HEK293T (cell line): ENCODE measurements around the gene PNRC1.

Source experiments
- CTCF ChIA-PET: fragments of 350-600 bp; formaldehyde crosslinking; extraction: SDS; loops from one replicate; lab custom pipeline; 2021; ENCODE audit warnings: antibody characterized with exemption, inconsistent platforms; lab: Yijun Ruan, JAX
- POLR2A ChIA-PET: fragments of 350-600 bp; formaldehyde crosslinking; extraction: SDS; loops from one replicate; lab custom pipeline; 2020; ENCODE audit warnings: antibody characterized with exemption, inconsistent platforms; lab: Yijun Ruan, JAX
- DNase-seq: peaks from one replicate; pipeline ENCODE4 v3.0.0; 2012; ENCODE audit warnings: mixed read lengths; ENCODE audit errors: extremely low spot score
- ARNT ChIP-seq: fragments of 450-650 bp; IDR thresholded peaks from 2 replicates; pipeline ENCODE4 v1.6.1; 2017; ENCODE audit warnings: mild to moderate bottlenecking
- BHLHE40 ChIP-seq: fragments of 450-650 bp; IDR thresholded peaks from 2 replicates; pipeline ENCODE4 v1.6.1; 2016; ENCODE audit warnings: mild to moderate bottlenecking, moderate library complexity, borderline replicate concordance
- CTBP1 ChIP-seq: fragments of 450-650 bp; IDR thresholded peaks from 2 replicates; pipeline ENCODE4 v1.6.1; 2016; ENCODE audit warnings: borderline replicate concordance
- ELF4 ChIP-seq: fragments of 450-650 bp; IDR thresholded peaks from 2 replicates; pipeline ENCODE4 v1.6.1; 2017; ENCODE audit warnings: antibody characterized with exemption
- FOXA1 ChIP-seq: fragments of 450-650 bp; IDR thresholded peaks from 2 replicates; pipeline ENCODE4 v1.6.1; 2016; ENCODE audit warnings: mild to moderate bottlenecking
- FOXK2 ChIP-seq: fragments of 450-650 bp; IDR thresholded peaks from 2 replicates; pipeline ENCODE4 v1.6.1; 2016; ENCODE audit warnings: mild to moderate bottlenecking
- FOXM1 ChIP-seq: fragments of 450-650 bp; IDR thresholded peaks from 2 replicates; pipeline ENCODE4 v1.6.1; 2017; ENCODE audit warnings: mild to moderate bottlenecking, borderline replicate concordance
- HDGF ChIP-seq: fragments of 450-650 bp; IDR thresholded peaks from 2 replicates; pipeline ENCODE4 v1.6.1; 2017; ENCODE audit warnings: antibody characterized with exemption, borderline replicate concordance
- L3MBTL2 ChIP-seq: fragments of 450-650 bp; conservative IDR thresholded peaks from 2 replicates; pipeline ENCODE4 v1.6.1; 2016; ENCODE audit warnings: mild to moderate bottlenecking
- LEF1 ChIP-seq: fragments of 450-650 bp; IDR thresholded peaks from 2 replicates; pipeline ENCODE4 v1.6.1; 2017; ENCODE audit warnings: mild to moderate bottlenecking, borderline replicate concordance
- NFRKB ChIP-seq: fragments of 450-650 bp; IDR thresholded peaks from 2 replicates; pipeline ENCODE4 v1.6.1; 2016; ENCODE audit warnings: mild to moderate bottlenecking, moderate library complexity
- PKNOX1 ChIP-seq: fragments of 450-650 bp; IDR thresholded peaks from 2 replicates; pipeline ENCODE4 v1.6.1; 2016
- SP1 ChIP-seq: fragments of 450-650 bp; IDR thresholded peaks from 2 replicates; pipeline ENCODE4 v1.6.1; 2017
- SUZ12 ChIP-seq: fragments of 450-650 bp; IDR thresholded peaks from 2 replicates; pipeline ENCODE4 v1.6.1; 2016; ENCODE audit warnings: mild to moderate bottlenecking
- TARDBP ChIP-seq: fragments of 450-650 bp; IDR thresholded peaks from 2 replicates; pipeline ENCODE4 v1.6.1; 2016
- ZNF384 ChIP-seq: fragments of 450-650 bp; IDR thresholded peaks from 2 replicates; pipeline ENCODE4 v1.6.1; 2016

The PNRC1 gene

GRCh38 chr6:89085409-89086205 is 5.1 kb downstream of the PNRC1 start:
- DNase-seq: no peak
- CTCF ChIA-PET: interaction anchor here (0.6 to 1.2 kb wide), 2 partner anchors 32 to 396 kb away, joined by 3 to 4 read pairs; no protein-coding TSS in a partner anchor
- POLR2A ChIA-PET: interaction anchor here (1.1 kb wide), 1 partner anchor 61 kb away, joined by 4 read pairs; the partner anchor contains the start of gene PM20D2
- TF ChIP-seq BHLHE40: no peak
- no peak for TF ChIP-seq FOXM1
- no peak for TF ChIP-seq FOXA1
- TF ChIP-seq ARNT: no peak
- TF ChIP-seq NFRKB: no peak
- no peak for TF ChIP-seq HDGF
- no peak for TF ChIP-seq CTBP1
- TF ChIP-seq ZNF384: no peak
- TF ChIP-seq FOXK2: no peak
- TF ChIP-seq PKNOX1: no peak
- no peak for TF ChIP-seq SUZ12
- no peak for TF ChIP-seq SP1
- no peak for TF ChIP-seq ELF4
- no peak for TF ChIP-seq TARDBP
- no peak for TF ChIP-seq L3MBTL2

GRCh38 chr6:89087881-89088280 is 7.3 kb downstream of the PNRC1 start:
- no peak for TF ChIP-seq HDGF
- TF ChIP-seq FOXK2: no peak
- TF ChIP-seq TARDBP: no peak
- no peak for TF ChIP-seq PKNOX1
- no peak for TF ChIP-seq SUZ12
- TF ChIP-seq ZNF384: no peak
- no peak for TF ChIP-seq SP1
- TF ChIP-seq ARNT: no peak
- TF ChIP-seq FOXM1: no peak
- TF ChIP-seq ELF4: no peak
- TF ChIP-seq FOXA1: no peak
- no peak for TF ChIP-seq L3MBTL2
- ChIA-PET POLR2A (no interaction called here), CTCF (no interaction called here)
- DNase-seq: no peak

GRCh38 chr6:89098461-89098860 is 17.9 kb downstream of the PNRC1 start:
- TF ChIP-seq CTBP1 (no peak), BHLHE40 (no peak), SP1 (no peak), ARNT (no peak), HDGF (no peak), SUZ12 (no peak), FOXM1 (no peak), PKNOX1 (no peak)
- POLR2A ChIA-PET: interaction anchor here (1.3 kb wide), 1 partner anchor 18 kb away, joined by 3 read pairs; the partner anchor contains the start of gene PNRC1
- DNase-seq: no peak
- CTCF ChIA-PET: no interaction called here

GRCh38 chr6:89100114-89100513 is 19.6 kb downstream of the PNRC1 start:
- TF ChIP-seq PKNOX1: no peak
- no peak for TF ChIP-seq NFRKB
- no peak for TF ChIP-seq FOXA1
- TF ChIP-seq BHLHE40: no peak
- TF ChIP-seq ARNT: no peak
- ChIA-PET POLR2A (no interaction called here), CTCF (no interaction called here)

GRCh38 chr6:89110284-89110683 is 29.7 kb downstream of the PNRC1 start:
- POLR2A ChIA-PET: no interaction called here
- CTCF ChIA-PET: interaction anchor here (0.5 kb wide), 1 partner anchor 132 kb away, joined by 3 read pairs; no protein-coding TSS in a partner anchor
- no peak for DNase-seq
- TF ChIP-seq SP1 (no peak), TARDBP (no peak), L3MBTL2 (no peak), PKNOX1 (no peak), ZNF384 (no peak), ELF4 (no peak), SUZ12 (no peak), FOXK2 (no peak), LEF1 (no peak), ARNT (no peak), CTBP1 (no peak), NFRKB (no peak), HDGF (no peak), FOXM1 (no peak), FOXA1 (no peak), BHLHE40 (no peak)

More at GRCh38 chr6:89100114-89100513, 19.6 kb downstream of the PNRC1 start:
- no peak for DNase-seq
